Stimulated activated CD4-positive, alpha-beta T cell treated with anti-CD3 and anti-CD28 coated beads, Interleukin-1b, Interleukin-23, amount 100 ng/mL, for 24 hours (primary cell): ENCODE results near the gene RHOJ.
"Not testable (repeated sequence)": the region's sequence is repeated elsewhere in the genome, so short reads cannot be mapped to it uniquely, and the experiment has no call there.

Experiments used
- DNase-seq, 4 experiments: peaks; one replicate each; pipeline ENCODE4 v3.0.0-alpha.2; 2020; ENCODE audit warnings: low read depth in 4 of 4, low spot score in 1 of 4

Gene RHOJ

DNA sequence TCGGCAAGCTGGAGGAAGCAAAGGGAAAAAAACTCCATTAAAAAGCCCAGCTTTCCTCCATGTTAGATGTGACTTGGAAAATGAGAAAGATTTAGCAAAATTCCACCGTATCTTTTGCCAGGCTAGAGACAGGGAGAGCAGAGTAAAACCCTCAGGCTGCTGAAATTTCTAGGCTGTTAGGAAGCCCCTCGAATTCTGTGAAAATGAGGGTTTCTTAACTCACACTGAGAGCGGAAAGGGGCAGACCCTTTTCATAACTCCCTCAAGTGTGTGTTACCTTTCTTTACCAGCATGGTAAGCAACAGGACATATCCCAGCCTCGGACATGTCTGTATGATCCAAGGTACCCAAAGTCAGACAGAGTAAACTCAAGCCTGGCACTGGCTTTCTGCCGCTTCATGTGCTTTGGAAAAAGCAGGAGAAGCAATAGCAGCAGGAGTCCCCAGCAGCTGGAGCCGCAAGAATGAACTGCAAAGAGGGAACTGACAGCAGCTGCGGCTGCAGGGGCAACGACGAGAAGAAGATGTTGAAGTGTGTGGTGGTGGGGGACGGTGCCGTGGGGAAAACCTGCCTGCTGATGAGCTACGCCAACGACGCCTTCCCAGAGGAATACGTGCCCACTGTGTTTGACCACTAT, at the start of gene RHOJ:
RHOJ (plus strand) TSS at position 37 of the 637 bp plus-strand sequence; CDS start at position 464, 427 bp downstream.
- no peak for DNase-seq

DNA sequence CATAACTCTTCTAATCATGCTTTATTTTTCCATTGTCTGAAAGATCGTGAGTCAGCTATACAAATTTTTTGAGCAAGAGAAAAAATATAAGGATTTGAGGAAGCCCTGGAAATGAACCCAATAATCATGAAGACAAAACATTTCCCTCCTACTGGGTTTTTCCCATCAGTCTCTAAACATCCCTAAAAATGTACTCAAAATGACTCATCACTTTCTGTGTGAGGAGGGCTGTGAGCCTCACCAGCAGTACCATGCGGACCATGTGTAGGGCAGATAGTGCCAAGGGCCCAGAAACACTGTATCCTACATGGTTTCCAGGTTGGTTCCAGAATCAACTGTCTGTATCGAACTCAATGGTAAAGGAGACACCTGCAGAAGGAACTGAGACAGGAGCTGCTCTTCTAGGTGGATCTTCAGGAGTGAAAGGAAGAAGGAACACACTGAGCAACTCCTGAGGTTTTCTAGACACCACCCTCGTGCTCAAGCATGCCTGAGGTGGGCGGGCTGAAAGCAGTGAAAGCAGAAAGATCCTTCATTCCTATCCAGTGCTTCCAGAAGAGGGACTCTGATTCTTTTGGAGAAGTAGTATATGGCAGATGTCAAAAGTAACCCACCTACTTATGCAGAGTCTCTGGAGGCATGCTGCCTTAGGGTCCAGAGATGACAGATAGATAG, 48.6 kb upstream of the RHOJ start:
- no peak for DNase-seq

DNA sequence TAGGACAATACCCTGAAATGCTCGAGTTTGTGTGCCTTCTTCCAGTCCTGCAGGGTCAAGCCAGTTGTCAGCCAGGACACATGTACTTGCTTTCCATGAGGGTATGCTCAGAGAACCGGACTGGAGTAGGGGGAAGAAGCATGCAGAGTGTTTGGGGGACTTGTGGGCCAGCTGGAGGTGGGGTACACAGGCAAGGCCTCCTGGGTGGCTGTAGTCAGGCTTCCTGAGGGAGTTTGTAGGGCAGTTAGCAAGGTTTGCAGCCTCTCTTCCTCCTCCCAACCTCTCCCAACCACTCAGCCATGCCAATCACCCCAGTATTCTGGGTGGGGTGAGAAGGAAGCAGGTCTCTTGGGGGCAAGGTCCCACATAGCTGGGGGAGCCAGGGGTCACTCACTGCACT, 47.0 kb upstream of the RHOJ start:
- DNase-seq, result no peak

DNA sequence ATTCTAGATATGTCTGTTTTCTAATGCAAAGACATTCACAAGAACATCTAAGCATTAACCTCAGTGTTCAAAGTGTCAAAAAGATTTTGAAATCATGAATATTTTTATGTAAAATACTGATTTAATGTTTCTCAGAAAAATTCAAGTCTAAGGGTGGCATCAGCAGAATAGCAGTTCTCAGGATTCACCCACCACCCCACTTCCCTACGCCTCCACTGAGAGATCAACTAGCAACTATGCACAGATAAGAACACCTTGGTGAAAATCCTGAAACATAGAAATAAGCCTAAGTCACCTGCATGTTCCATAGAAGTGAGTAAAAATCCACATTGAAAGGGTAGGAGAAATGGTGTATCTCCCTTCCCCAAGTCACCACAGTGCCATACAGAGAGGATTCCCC, 40.9 kb upstream of the RHOJ start:
- no peak for DNase-seq

DNA sequence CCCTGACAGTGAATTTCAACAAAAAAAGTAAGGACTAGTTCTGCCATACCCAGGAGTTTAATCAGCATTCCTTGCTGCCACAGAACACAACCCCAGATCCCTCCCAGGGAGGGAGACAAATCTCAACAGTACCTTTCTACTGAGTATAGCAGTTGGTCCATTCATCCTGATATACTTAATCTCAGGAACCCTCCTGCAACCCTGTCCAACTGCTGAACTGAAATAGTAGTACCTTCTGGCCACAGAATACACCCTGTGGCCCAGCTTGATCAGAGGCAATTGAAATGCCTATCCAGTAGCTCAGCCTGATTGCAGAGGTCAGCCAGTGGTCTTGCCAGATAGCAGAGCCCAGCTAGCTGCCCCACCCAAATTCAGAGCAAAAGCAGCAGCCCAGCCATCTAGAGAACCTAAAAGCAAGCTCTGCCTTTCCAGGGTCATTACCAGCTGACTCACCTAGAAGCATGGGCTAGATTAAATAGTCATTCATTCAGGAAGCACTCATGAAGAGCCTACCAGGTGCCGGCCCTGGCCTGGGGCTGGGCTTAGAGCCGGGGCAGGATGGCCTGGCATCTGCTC, 40.0 kb upstream of the RHOJ start:
- no peak for DNase-seq

DNA sequence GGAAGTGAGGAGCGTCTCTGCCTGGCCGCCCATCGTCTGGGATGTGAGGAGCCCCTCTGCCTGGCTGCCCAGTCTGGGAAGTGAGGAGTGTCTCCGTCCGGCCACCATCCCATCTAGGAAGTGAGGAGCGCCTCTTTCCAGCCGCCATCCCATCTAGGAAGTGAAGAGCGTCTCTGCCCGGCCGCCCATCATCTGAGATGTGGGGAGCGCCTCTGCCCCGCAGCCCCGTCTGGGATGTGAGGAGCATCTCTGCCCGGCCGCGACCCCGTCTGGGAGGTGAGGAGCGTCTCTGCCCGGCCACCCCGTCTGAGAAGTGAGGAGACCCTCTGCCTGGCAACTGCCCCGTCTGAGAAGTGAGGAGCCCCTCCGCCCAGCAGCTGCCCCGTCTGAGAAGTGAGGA, 39.0 kb upstream of the RHOJ start:
- DNase-seq, result not testable (repeated sequence)

DNA sequence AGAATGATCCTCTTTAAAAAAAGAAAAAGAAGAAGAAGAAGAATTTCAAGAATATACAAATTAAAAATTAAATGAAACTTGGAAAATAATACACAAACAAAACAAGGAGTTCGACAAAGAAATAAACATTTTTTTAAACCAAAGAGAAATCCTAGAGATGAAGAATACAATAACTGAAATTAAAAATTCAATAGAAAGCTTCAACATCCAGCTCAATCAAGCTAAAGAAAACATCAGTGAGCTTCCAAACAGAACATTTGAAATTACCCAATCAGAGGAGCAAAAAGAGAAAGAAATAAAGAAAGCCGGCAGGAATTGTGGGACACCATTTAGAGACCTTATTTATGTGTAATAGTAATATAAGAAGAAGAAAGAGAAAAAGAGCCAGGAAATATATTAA, 37.2 kb upstream of the RHOJ start:
- DNase-seq, result no peak

DNA sequence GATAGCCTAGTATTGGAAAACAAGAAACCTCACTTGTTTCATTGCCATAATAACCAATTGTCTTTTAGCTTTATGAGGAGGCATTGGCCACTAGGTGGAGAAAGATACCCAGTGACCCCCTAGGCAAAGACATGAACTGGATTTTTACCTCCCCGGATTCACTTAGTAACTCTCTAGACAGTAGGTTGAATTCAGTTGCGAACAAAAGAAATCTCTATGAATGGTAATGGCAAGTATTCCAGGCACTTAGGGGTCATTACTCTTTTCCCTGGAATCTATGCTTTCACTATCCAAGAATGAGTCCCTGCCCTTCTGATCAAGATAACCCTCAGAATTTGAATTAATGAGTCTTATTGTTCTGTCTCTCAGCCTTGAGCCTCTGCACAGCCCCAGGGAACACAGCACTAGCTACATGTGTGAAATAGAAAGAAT, 29.5 kb upstream of the RHOJ start:
- DNase-seq, result no peak

DNA sequence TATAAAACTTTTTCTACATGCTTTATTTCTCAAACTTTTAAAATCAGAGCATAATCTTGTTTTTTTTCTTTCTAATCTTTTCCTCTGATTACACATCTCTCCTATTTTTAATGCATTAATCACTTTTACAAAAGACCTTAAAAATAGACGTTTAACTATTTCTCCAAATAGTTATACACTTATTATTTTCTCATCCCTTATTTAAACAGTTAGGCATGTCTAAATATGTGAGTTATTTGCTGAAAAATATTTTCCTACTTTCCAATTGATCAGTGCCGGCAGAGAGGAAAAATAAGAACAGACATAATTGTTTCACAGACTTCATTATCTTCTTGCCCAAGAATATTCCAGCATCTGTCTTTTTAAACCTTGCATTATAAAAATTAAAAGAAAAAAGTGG, 28.7 kb upstream of the RHOJ start:
- no peak for DNase-seq

DNA sequence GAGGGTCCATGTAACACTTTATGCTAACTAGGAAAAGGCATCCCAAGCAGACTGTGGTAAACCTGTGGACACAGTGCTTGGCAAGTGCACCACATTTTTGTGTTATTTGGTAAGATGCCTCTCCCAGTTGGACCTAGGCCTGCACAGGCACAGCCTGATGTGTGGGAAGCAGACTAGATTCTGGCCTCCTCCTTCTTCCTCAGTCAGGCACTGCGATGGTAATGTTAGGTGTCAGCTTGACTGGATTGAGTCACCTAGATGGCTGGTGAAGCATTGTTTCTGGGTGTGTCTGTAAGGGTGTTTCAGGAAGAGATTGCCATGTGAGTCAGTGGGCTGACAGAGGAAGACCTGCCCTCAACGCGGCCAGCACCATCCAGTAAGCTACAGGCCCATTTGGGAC, 25.3 kb upstream of the RHOJ start:
- DNase-seq, result no peak

DNA sequence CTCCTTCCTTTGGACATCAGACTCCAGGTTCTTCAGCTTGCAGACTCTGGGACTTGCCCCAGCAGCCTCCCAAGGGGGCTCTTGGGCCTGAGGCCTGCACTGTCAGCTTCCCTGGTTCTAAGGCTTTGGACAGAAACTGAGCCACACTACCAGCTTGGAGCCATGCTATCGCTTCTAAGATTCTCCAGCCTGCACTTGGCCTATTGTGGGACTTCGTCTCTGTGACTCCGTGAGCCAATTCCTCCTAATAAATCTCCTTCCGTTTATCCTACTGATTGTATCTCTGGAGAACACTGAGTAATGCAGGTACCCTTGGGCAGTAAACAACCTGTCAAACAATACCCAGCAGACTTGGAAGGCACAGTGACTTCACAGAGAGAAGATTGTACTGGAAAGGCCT, 24.9 kb upstream of the RHOJ start:
- DNase-seq, result no peak

DNA sequence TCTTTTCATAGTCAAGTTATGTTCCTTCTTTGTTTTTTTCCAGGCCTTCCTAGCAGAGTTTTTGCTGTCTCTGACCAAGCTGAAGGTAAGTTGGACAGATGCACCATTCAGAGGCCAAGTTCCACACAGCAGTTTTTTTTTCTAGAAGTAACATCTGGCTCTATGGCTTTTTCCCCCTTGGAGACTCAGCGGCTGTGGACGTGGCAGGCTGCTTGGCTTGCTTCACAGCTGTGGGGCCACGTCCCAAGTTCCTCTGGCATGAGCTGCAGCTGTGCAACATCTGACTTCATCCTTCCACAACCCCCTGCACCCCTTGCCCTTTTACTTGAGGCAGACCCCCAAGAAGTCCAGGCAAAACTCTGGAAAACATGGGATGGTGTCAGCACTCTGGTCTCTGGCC, 24.2 kb upstream of the RHOJ start:
- no peak for DNase-seq

DNA sequence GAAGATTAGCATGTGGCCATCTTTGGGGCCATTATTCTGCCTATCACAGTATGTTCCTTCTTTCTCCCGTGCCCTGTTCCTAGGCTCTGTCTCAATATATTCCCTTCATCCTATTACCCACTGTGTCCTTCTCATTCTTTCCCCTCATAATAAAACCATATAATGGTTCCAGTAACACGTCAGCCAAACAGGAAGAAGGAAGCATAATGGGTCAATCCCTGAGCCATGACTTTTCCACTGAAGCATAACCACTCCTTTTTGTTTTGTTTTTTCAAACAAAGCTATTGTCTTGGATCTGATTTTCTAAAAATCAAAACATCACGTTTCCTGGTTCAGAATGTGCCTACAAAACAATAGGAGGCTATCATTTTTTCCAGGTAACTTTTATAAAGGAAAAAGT, 21.3 kb upstream of the RHOJ start:
- DNase-seq, result no peak

DNA sequence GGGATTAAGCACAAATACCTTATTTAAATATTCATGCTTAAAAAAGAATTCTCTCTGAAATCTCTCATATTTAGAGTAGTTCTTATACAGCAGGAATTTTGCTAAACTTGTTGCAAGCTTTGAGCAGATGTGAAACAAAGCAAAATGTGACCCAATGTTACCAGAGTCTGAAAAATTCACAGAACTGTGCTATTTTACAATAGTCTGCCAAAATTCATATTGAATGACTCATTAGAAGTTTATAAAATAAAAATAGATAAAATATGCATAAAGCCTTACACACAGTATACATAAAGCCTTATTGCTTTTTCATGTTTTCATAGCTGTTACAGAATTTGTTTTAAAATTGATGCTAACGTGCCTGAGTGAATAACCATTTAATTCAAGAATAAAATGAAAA, 17.8 kb upstream of the RHOJ start:
- DNase-seq, result no peak

DNA sequence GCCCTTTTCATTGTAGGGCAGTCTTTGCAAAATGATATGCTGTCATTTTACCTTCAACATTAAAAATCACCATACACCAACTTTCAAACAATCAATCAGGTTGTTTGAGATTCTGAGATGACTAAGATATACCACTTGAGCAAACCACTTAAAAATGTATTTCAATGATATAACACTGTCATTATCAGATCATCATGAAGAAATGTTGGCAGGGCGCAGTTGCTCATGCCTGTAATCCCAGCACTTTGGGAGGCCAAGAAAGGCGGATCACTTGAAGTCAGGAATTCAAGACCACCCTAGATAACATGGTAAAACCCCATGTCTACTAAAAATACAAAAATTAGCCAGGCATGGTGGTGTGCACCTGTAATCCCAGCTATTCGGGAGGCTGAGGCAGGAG, 13.0 kb upstream of the RHOJ start:
- no peak for DNase-seq

DNA sequence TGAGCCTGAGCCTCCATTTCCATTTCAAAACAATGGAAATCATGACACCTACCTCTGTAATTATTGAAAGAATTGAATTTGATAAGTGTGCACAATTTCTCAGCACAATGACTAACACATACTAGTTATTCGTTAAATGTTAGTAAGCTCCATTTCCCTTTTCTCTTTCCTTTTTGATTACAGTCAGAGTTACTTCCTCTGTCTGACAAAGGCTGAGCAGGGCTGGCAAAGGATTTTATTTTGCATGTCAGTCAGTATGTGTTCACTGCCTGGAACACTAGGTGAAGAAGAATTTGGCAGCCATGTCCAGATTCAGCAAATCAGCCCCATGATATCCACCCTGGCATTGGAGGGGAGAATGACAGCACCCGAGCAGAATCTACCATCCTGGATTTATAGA, 12.2 kb upstream of the RHOJ start:
- no peak for DNase-seq

DNA sequence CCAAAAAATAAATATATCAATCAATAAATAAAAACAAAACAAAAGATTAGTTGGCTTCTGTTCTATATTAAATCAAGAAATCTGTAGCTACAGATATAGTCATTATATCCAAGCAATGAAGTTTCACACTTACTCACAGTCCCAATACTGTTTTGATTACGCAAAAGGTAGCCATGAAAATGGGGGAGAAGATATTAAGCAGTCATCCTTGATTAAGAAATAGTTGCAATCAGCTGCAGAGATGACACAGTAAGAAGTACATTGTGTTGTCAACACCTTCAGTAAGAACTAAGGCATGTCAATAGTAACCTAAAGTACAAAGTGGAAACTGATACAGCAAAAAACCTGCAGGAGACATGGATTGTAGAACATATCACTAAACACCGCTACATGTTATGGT, 11.0 kb upstream of the RHOJ start:
- no peak for DNase-seq

DNA sequence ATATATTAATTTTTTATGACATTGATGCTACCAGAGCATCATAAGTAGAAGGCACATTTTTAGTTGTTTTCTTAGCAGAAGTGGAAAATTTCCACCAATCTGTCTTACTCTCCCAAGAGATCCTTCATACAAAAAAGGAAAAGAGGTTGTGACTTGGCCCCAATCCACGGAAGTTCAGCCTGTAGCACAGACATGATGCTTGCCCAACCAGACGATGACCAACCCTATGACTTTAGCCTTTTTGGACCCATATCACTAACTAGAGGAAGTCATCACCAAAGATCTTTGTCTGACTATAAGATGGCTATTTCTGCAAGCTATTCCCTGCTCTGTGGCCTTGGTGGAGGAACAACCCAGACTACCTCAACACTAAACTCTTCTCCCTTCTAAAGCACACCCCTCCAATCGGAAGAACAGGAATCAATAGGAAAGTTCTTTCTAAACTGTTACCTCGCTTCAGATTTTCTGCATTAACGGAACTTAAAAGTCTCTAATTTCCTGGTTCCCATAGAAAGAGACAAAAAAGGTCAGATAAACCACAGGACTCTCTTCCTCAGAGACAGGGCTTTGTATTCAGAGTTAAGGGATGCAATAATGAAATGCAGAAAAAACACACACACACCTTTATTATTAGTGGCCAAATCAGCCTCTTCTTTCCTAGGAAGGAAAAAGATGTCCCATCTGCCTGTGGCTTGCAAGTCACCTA, 4.1 kb upstream of the RHOJ start:
- DNase-seq, result no peak

DNA sequence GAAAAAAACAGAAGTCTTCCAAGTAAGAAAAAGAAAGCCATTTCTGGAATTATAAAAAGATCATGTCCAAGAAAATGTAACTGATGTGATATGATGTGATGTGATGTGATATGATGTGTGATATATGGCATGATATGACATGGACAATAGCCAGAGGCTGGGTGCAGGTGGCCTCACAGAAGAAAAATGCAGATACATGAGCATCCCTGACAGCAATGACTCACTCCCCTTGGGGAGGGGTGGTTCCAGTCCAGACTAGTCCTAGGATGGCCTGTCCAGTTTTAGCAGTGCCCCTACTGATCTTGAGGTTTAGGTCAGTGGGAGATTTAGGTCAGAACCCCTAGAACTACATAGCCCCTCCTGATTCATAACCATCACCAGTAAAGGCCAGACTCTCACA, 3.5 kb upstream of the RHOJ start:
- DNase-seq, result no peak

DNA sequence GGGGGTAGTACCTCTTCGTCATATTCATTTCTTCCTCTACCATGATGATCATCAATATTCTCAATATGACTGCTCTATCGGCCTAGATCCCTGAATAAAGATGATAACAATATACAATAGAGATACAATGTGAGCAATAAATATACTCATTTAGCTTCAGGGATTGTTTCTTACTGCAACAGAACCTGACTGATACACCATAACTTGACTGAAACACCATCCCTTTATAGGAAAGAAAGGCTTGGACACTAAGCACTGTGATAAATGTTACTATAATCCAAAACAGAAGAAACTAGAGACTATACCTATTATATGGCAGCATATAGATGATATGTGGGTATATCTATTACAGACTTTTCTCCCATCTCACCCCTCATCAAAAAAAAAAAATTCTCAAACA, 1.2 kb upstream of the RHOJ start:
- DNase-seq, result no peak

DNA sequence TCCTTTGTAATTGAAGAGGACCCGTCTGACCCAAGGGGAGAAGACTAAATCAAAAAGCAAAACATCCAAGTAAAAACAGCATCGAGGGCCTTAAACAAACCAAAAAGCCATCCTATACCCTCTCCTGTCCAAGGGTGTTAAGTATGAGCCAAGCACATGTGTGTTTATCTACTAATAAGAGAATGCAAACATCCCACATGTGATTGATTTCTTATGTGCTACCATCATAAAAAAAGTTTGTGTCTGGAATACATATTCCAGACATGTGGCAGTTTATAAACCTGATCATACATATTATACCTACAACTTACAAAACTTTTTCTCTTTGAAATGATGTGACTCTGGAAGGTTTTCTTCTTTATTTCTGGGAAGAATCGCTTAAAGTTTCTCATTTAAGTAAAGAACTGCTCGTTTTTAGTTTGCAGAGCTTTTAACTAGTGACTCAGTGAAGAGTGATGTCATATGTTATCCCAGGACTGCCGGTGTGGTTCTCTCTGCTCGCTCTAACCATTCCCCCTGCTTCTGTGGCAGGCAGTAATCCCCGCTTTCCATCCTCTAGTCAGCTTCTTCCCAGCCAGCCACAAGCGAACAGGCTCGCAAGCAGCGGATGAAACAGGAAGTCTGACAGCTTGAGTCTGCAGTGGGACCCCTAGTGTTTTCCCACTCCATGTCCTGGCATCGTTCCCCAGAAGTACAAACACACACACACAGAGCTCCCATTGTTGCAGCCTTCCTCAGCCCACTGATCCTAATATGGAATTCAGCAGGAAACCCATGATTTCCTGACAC, 431 bp upstream of the RHOJ start:
- no peak for DNase-seq
